Gastrocnemius medialis (tissue), 4 donors: ENCODE results near the gene F2RL1. TPM values are rescaled to one million over a fixed set of nuclear protein-coding genes. Genes with fewer than 3 reads are reported as not detected.
"Not testable (repeated sequence)": the region's sequence is repeated elsewhere in the genome, so short reads cannot be mapped to it uniquely, and the experiment has no call there.

ENCODE experiments used
- ATAC-seq, 2 donors: fragments of 150-250 bp; one replicate each; pipeline ENCODE4 v1.9.1; 2016
- DNase-seq, 2 donors: peaks; one replicate each; pipeline ENCODE4 v3.0.0-alpha.2; 2019
- H3K27ac ChIP-seq, 4 donors: fragments of 200-600 bp; sonication (generic); 1 replicate in 1 of 4; 2 replicates in 3 of 4; pipeline ENCODE4 v1.5.1; 2016 to 2018; ENCODE audit warnings: mild to moderate bottlenecking in 2 of 4, moderate library complexity in 1 of 4
- H3K27me3 ChIP-seq, 3 donors: fragments of 200-600 bp; sonication (generic) in 2 of 3; 1 replicate in 1 of 3; 2 replicates in 2 of 3; pipeline versions ENCODE4 v1.5.1 to v1.6.0; 2016 to 2019; ENCODE audit warnings: mild to moderate bottlenecking in 1 of 3, moderate library complexity in 1 of 3
- H3K36me3 ChIP-seq, 2 donors: fragments of 200-600 bp; sonication (generic) in 1 of 2; one replicate each; pipeline ENCODE4 v1.5.1; 2017 to 2018
- H3K4me1 ChIP-seq, 2 donors: fragments of 200-600 bp; sonication (generic) in 1 of 2; one replicate each; pipeline ENCODE4 v1.5.1; 2016 to 2017; ENCODE audit warnings: mild to moderate bottlenecking in 2 of 2
- H3K4me3 ChIP-seq, 4 donors: fragments of 200-600 bp; sonication (generic) in 3 of 4; 1 replicate in 1 of 4; 2 replicates in 3 of 4; pipeline ENCODE4 v1.5.1; 2016 to 2019; ENCODE audit warnings: mild to moderate bottlenecking in 2 of 4
- H3K9me3 ChIP-seq, 3 donors: fragments of 200-600 bp; sonication (generic) in 2 of 3; 1 replicate in 1 of 3; 2 replicates in 2 of 3; pipeline ENCODE4 v1.5.1; 2016 to 2019
- CTCF ChIP-seq, 5 experiments: fragments of 450-650 bp in 3 of 5; fragments of 200-600 bp in 2 of 5; sonication (generic) in 2 of 5; IDR thresholded peaks in 4 of 5; conservative IDR thresholded peaks in 1 of 5; 1 replicate in 4 of 5; 2 replicates in 1 of 5; pipeline ENCODE4 v1.5.1; 2016 to 2019; ENCODE audit warnings: antibody characterized with exemption in 5 of 5, mild to moderate bottlenecking in 3 of 5, moderate library complexity in 3 of 5
- POLR2A ChIP-seq, 2 donors: fragments of 450-650 bp; IDR thresholded peaks; one replicate each; pipeline ENCODE4 v1.6.1; 2017; ENCODE audit warnings: antibody characterized with exemption in 2 of 2, mild to moderate bottlenecking in 2 of 2, moderate library complexity in 2 of 2
- in situ Hi-C, 4 donors: fragments of 200-750 bp; cut with MboI; loops; one replicate each; pipeline versions ENCODE4 v1.15.0 to v1.8.0; 2017; ENCODE audit warnings: low sequenced_read_pairs in 4 of 4
- intact Hi-C: fragments of 100-400 bp; cut with DNase I; formaldehyde crosslinking; loops from one replicate; pipeline ENCODE4 v1.15.1; 2023; ENCODE audit warnings: low total_unique reads
- total RNA-seq, 4 donors: library from RNA; depleted of rRNA; stranded (reverse); fragments of >200 nt; gene quantifications; one replicate each; pipeline versions ENCODE4 v1.1.0 to v1.2.3, GENCODE V29; 2016

Gene F2RL1
- total RNA-seq, 4 donors from 2014 or later, result 0.20 to 0.46 TPM; not detected in 2

- DNase-seq (no peak), ATAC-seq (no peak)
- intact Hi-C loops (loop anchor here (10.0 kb wide), 1 partner anchor 74 kb away; the partner anchor contains the start of gene F2R), in situ Hi-C loops (no loop called here)
- H3K27me3 ChIP-seq, result no peaks in the 10 kb centered on the region
- no peak for TF ChIP-seq CTCF (IDR thresholded peaks at IDR 0.05 in 4 of 5, conservative IDR thresholded peaks at IDR 0.05 in 1 of 5)
- no peak for TF ChIP-seq POLR2A (IDR thresholded peaks at IDR 0.05)
- no peaks in the 10 kb centered on the region for H3K9me3 ChIP-seq
- no peaks in the 10 kb centered on the region for H3K36me3 ChIP-seq
- H3K4me3 ChIP-seq, result no peak overlapping the region
- no peak overlapping the region for H3K27ac ChIP-seq
- H3K4me1 ChIP-seq, result peaks cover 4% of the 10 kb centered on the region in 2 donors
Measured at GRCh38 chr5:76788362-76788761, 30.5 kb upstream of the F2RL1 start.

- in situ Hi-C loops, H3K27ac ChIP-seq, DNase-seq, H3K9me3 ChIP-seq, ATAC-seq, H3K27me3 ChIP-seq, H3K4me1 ChIP-seq, H3K36me3 ChIP-seq, H3K4me3 ChIP-seq: not testable (repeated sequence)
- intact Hi-C loops, result loop anchor here (10.0 kb wide), 1 partner anchor 74 kb away; the partner anchor contains the start of gene F2R
Measured at GRCh38 chr5:76789275-76789674, 29.6 kb upstream of the F2RL1 start.

- Histone ChIP-seq H3K4me1 (peaks cover 4% of the 10 kb centered on the region in 2 donors), H3K4me3 (no peak overlapping the region), H3K9me3 (no peaks in the 10 kb centered on the region), H3K36me3 (no peaks in the 10 kb centered on the region), H3K27ac (peak overlapping the region; percentile 8 to 62 (median 40)), H3K27me3 (no peaks in the 10 kb centered on the region)
- in situ Hi-C loops, result no loop called here
- TF ChIP-seq POLR2A (IDR thresholded peaks at IDR 0.05) (no peak), CTCF (IDR thresholded peaks at IDR 0.05 in 4 of 5, conservative IDR thresholded peaks at IDR 0.05 in 1 of 5) (no peak)
- DNase-seq (no peak), ATAC-seq (no peak)
- intact Hi-C loops, result loop anchor here (10.0 kb wide), 1 partner anchor 75 kb away; the partner anchor contains the start of gene F2R
Measured at GRCh38 chr5:76789991-76790581, 28.7 kb upstream of the F2RL1 start.

GRCh38 chr5:76790632-76791290 lies 28.1 kb upstream of the F2RL1 start:
- H3K4me3 ChIP-seq, result no peak overlapping the region
- peaks cover 4% of the 10 kb centered on the region in 2 donors for H3K4me1 ChIP-seq
- intact Hi-C loops, result no loop called here
- ATAC-seq, result peak; percentile 75 to 77
- DNase-seq, result peak; percentile 10 to 23
- in situ Hi-C loops, result no loop called here
- no peaks in the 10 kb centered on the region for H3K27me3 ChIP-seq
- no peaks in the 10 kb centered on the region for H3K9me3 ChIP-seq
- TF ChIP-seq POLR2A (IDR thresholded peaks at IDR 0.05) (no peak), CTCF (IDR thresholded peaks at IDR 0.05 in 4 of 5, conservative IDR thresholded peaks at IDR 0.05 in 1 of 5) (no peak)
- peak overlapping the region; percentile 8 to 62 (median 56) for H3K27ac ChIP-seq
- no peaks in the 10 kb centered on the region for H3K36me3 ChIP-seq

GRCh38 chr5:76791461-76791860 lies 27.4 kb upstream of the F2RL1 start:
- intact Hi-C loops, result no loop called here
- in situ Hi-C loops, result no loop called here
- H3K9me3 ChIP-seq, result no peaks in the 10 kb centered on the region
- H3K36me3 ChIP-seq, result no peaks in the 10 kb centered on the region
- no peak overlapping the region for H3K4me3 ChIP-seq
- TF ChIP-seq CTCF (IDR thresholded peaks at IDR 0.05 in 4 of 5, conservative IDR thresholded peaks at IDR 0.05 in 1 of 5) (no peak), POLR2A (IDR thresholded peaks at IDR 0.05) (no peak)
- peaks cover 4% of the 10 kb centered on the region in 2 donors for H3K4me1 ChIP-seq
- ATAC-seq, result no peak
- no peak for DNase-seq
- peak overlapping the region in 2 of 4 donors; percentile 59 to 62 for H3K27ac ChIP-seq
- H3K27me3 ChIP-seq, result no peaks in the 10 kb centered on the region
